DMS 273 treated with DMSO at 0.1 percent for 48 hours (cell line): ENCODE data around the gene ERC2.

Source experiments
- DNase-seq: peaks from one replicate; lab custom pipeline; 2025; lab: John Stamatoyannopoulos, UW

Gene ERC2

GRCh38 chr3:55557549-55557948 is 910.7 kb downstream of the ERC2 start:
- no peak for DNase-seq

GRCh38 chr3:55556619-55557537 is 911.4 kb downstream of the ERC2 start:
- DNase-seq: no peak

- DNase-seq: no peak
Measured at GRCh38 chr3:55555873-55556618, 912.2 kb downstream of the ERC2 start.

- no peak for DNase-seq
Measured at GRCh38 chr3:55554634-55555425, 913.4 kb downstream of the ERC2 start.

GRCh38 chr3:55551644-55552043 is 916.6 kb downstream of the ERC2 start:
- DNase-seq: no peak

- no peak for DNase-seq
Measured at GRCh38 chr3:55549177-55549576, 919.1 kb downstream of the ERC2 start.

- DNase-seq: no peak
Measured at GRCh38 chr3:55546866-55547669, 921.2 kb downstream of the ERC2 start.

GRCh38 chr3:55545995-55546394 is 922.3 kb downstream of the ERC2 start:
- DNase-seq: no peak

GRCh38 chr3:55544219-55544618 is 924.0 kb downstream of the ERC2 start:
- DNase-seq: no peak

- no peak for DNase-seq
Measured at GRCh38 chr3:55543181-55543614, 925.1 kb downstream of the ERC2 start.

- DNase-seq: no peak
Measured at GRCh38 chr3:55541456-55541855, 926.8 kb downstream of the ERC2 start.

- DNase-seq: no peak
Measured at GRCh38 chr3:55541016-55541415, 927.3 kb downstream of the ERC2 start.

- DNase-seq: no peak
Measured at GRCh38 chr3:55540579-55540978, 927.7 kb downstream of the ERC2 start.

GRCh38 chr3:55538158-55538557 is 930.1 kb downstream of the ERC2 start:
- DNase-seq: no peak

- DNase-seq: no peak
Measured at GRCh38 chr3:55537563-55537962, 930.7 kb downstream of the ERC2 start.

- DNase-seq: no peak
Measured at GRCh38 chr3:55537129-55537528, 931.1 kb downstream of the ERC2 start.

GRCh38 chr3:55534876-55535275 is 933.4 kb downstream of the ERC2 start:
- no peak for DNase-seq

GRCh38 chr3:55532806-55533205 is 935.5 kb downstream of the ERC2 start:
- no peak for DNase-seq

GRCh38 chr3:55531321-55531720 is 936.9 kb downstream of the ERC2 start:
- DNase-seq: no peak

- no peak for DNase-seq
Measured at GRCh38 chr3:55527361-55527760, 940.9 kb downstream of the ERC2 start.

- DNase-seq: no peak
Measured at GRCh38 chr3:55526332-55527030, 941.8 kb downstream of the ERC2 start.
